HG02610 (cell line): ENCODE measurements around the gene VTI1A.

Experiments used
- ATAC-seq: cut with Tn5 transposase; IDR thresholded peaks from one replicate; pipeline ENCODE4 v1.9.1; 2021; ENCODE audit warnings: mild to moderate bottlenecking, moderate library complexity; ENCODE audit not compliant: unreplicated experiment

VTI1A gene

DNA sequence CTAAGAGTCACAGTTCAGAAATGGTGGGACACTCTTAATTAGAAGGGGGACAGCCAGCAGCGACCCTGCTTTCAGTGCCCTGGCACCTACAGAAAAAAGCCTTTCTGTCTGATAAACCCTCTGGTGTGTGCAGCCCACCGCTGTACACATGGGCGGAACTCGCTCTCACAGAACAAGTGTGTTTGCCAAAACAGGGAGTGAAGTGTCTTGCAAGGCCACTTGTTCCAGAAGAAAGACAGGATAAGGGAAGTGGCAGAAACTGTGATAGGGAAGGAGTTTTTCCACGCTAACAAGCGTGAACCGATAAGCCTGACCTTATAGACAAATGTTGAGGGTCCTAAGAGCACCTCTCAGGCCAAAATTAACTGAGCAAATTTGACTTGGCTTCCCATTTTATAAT, 299.3 kb downstream of the VTI1A start:
- ATAC-seq: no peak

DNA sequence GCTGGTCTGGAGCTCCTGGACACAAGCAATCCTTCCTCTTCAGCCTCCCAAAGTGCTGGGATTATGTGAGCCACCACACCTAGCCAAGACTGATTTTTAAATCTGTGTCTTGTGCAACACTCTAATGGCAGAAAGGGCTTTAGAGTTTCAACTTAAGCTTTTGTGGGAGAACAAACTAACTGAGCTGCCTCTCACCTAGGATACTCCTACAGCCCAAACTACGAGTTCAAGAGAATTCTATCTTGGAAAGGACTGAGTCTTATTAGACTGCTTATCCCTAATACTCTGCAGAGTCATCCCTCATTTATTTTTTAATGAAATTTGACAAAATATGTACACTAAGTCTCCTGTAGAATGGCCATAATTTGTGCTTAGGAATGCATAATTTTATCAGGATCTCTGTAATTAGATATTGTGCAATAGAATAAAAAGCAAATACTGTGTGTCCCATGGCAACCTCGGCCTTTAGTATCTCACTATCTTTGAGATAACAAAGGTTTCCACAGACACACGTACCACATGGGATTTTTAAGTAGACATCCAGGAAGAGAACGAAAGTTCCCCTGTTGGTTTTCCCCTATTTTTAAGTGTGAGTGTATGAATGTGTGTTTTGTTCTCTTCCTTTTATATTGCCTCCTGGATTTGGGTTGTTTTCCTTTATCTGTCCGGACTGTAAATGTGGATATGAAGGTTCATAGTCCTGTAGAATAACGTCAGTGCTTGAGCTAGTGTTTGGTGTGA, 303.6 kb downstream of the VTI1A start:
- no peak for ATAC-seq

DNA sequence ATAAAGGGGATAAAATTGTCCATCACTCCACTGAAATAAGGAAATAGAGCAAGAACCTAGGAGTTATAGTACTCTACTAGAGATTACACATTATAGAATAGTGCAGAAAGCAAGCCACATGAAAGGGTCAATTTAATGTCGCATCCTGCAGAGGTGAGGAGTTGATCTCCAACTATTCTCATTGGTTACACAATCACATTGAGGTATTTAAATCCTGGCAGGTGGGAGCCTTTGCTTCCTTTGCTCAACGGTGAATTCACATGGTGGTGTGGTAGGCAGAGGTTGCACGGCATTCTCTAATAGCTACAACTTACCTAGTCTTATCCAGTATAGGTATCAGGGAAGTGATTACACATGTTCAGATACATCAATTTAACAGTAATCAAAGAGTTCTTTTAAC, 304.6 kb downstream of the VTI1A start:
- ATAC-seq: no peak

DNA sequence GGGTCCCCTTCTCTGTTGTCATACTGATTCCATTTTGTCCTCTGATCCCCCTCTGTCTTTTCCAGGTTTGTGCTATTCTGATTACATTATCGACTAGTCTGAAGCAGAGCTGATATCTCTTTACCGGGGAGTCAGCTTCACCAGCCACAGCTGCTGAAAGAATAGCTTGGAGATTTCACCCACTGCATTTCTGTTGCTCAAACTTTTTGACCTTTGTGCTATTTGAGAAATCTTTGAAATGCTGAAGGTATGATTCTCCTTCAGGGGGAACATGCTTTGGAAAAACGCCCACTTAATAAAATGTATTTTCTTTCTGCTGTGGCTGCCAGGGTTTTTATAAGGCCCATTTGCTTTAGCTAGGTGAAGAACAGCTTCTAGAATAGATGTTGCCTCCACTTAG, 305.3 kb downstream of the VTI1A start:
- ATAC-seq: no peak

DNA sequence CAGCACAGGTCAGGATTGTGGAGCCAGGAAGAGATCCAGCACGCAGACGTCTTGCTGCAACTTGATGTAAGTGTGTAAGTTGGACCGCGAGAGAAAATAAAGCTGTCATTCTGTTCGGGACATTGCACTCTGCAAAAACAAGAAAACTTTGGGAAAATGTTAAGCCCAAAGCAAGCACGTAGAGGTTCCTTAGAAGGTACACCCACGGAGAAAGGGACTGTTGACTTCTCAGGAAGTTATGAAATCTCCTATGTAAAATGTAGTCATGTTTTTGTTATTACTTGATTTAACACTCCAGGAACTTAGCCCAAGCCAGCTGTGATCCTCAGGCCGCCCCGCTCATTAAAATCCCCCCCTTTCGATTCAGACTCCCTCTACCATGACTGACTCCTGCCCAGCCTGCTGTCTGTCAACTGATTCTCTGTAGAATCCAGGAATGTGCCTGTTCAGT, 307.0 kb downstream of the VTI1A start:
- no peak for ATAC-seq

DNA sequence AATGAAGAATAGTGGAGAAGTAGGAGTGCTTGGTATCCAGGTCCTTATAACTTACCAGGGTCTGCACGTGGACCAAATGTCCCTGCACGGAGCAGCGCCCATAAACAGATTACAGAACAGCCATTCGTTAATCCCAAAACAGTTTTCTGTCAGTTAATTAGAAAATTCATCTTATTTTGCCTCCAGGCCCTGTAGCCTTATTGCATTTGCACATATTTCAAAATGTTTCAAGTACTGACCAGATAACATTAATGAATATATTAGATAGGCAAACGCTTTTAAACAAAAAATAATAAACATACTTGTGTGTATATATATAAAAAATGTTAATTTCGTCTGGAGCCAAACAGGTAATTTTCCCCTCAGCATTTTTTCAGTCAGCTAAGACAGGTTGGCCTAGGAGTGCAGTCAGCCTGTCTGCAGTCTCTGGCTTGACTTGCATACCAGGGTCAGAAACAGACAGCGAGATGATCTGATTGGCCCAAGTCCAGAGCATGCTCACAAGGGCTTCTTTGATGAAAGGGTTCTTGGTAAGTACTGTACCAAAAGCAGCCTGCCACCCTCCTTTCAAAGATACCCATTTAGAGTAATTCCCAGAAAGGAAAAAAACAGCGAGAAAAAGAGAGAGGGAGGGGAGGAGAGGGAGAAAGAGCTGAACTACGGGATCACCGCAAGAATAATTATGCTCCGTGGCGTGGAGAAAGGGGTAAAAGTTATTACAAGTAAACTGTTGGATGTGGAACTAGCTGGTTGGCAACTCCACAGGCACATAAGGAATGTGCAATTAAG, 308.6 kb downstream of the VTI1A start:
- no peak for ATAC-seq

DNA sequence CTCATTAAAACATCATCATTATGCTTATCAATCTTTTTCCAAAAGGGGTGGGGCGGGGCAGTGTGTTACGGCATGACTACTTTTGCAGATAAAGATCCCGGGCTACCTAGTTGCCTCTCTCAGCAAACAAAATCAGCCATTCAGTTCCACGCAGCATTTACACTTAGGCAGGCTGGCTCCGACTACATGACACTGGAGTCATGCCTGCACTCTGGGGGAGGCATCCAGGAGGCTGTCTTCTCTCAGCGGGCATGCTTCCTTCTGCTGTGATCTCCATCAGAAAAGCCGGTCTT, 309.2 kb downstream of the VTI1A start:
- no peak for ATAC-seq

DNA sequence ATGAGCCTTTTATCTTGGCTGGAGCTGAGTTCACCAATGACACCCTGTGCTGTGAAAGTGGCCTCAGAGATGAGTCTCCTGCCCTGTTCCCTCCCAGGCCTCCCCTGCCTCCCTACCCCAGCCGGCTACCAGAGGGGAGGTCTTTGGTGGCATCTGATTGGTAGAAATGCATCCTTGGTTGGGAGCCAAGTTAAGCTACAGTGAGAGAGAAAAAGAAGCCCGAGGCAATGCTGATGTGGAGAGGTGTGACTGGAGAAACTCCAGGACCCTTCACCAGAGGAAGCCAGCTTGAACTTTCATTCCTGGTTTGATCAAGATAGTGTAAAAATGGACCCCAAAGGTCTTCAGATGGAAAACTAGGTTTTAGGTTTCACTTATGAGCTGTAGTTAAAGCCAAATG, 311.9 kb downstream of the VTI1A start:
- ATAC-seq: no peak

DNA sequence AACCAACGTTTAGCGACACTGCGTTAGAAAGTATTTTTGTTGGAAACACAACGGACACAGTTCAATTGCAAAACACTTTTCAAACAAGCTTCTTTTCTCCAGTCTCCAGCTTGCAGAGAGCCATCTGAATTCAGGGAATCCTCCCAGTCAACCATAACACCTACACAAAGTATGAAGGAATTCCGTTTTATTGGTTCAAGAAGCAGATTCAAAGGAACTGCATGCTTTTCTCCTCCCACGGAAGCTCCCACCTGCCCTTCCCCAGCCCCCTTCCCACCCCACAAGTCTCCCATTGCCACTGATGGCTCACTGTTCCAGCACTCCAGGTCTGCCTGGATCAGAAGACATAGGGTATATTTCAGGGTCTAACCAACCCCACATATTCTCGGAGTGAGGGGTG, 312.5 kb downstream of the VTI1A start:
- ATAC-seq: no peak

DNA sequence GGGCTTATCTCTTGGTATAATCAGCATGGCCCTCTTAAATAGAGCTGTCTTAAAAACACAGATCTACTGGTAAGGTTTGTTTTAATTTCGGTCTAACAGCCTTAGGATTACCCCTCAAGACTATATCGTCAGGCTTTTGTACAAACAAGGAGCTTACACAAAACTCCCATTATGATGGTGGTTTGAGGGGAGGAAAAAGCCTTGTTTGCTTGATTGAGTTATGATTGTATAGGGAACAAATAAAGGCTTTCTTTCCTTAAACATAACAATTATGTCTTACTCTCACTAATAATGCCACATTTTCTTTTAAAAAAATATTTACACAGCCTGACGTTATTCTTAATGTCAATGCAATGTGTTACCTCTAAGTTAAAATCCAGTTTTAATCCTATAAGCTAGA, 314.2 kb downstream of the VTI1A start:
- ATAC-seq: no peak

DNA sequence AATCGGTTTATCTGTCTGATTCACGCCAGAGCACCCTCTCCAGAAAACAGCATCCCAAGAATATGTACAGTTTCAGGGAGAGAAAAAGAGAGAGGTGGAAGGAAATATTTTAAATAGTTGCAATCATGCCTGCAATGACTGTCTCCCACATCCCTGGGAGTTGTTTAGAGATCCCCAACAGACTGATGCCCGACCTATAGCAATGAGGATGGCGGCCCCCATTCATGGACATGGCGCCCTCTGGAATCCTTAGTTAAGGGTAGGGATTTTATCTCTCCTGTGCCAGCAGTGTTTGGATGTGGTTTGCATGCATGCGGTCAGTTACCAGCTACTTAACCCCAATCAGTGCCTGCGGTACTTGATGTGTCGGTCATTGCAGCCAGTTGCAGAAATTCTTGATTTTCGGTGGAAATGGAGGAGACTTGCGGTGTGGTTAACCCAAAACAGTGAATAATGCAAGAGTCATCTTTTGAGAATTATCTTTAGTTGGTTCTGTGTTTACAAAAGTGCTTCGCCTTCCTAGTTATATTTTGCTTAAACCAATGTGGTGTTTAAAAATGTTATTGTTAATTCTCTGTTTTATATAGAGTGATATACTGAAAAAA, 317.0 kb downstream of the VTI1A start:
- no peak for ATAC-seq

DNA sequence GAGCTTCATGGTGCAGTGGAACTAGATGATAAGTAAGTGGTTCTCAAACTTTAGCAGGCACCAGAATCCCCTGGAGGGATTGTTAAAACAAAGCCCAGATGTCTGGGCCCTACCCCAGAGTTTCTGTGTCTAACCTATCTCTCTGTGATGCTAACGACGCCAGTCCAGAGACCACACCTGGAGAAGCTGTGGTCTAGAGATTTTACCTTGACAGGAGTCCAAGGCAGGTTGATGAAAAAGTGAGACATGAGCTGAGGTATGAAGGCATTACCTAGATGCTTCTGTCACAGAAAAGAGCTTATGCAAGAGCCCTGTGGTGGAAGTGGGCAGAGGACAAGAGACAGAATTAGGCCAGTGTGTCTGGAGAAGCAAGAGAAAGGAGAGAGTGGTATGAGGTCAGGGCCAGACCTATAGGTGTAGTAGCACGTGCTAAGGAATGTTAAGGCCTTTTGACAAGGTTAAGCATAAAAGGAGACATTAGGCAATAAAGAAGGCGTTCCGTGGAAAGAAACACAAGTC, 318.8 kb downstream of the VTI1A start:
- ATAC-seq: no peak

DNA sequence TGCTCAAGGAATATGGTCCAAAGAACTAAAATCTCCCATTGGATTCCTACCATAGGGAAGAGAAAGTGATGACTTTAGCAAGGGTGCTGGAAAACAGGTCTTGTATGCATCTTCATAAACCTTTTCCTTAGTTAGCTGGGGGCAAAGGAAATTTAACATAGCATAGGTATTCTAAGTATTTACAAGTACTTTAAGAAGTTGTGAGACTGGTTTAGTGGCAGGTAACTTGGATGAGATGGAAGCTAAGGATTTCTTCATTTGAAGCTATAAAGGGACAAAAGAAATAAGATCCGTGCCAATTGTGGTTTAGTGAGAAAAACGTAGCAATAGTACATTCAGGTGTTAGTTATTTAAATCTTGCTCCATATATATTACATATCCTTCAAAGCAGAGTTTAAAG, 319.6 kb downstream of the VTI1A start:
- no peak for ATAC-seq

DNA sequence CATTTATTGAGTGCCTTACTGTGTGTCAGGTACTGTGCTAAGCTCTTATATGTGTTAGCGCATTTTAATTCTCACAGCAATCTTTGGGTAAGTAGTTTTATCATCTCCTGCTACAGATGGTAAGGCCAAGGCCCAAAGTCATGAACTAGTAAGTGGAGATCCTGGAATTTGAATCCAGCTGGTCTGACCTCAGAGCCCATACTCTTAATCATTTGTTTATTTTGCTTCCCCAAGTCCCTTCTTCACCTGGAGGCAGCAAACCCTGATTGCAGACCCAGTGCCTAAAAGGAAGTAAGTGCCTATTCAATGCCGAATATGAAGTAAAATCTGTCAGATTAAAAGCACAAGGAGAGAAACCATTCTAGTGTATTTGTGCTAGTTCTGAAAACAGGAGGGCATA, 320.1 kb downstream of the VTI1A start:
- no peak for ATAC-seq

DNA sequence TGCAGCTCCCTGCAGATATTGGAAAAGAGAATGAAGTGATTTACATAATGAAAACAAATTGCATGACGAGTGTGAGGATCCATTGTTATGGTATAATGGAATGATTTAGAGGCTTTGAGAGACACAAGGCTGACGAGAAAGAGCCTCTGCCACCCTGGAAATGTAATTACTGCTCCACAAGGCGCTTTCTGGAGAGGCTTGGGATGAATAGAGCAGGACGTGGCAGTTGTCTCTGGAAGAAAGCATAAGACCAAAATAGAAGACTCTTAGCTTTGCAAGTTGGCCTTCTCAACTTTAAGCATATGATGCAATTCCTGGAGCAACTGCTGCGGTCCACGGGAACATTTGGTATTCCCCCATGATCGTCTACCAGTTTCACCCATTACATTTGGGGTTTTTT, 321.1 kb downstream of the VTI1A start:
- no peak for ATAC-seq

DNA sequence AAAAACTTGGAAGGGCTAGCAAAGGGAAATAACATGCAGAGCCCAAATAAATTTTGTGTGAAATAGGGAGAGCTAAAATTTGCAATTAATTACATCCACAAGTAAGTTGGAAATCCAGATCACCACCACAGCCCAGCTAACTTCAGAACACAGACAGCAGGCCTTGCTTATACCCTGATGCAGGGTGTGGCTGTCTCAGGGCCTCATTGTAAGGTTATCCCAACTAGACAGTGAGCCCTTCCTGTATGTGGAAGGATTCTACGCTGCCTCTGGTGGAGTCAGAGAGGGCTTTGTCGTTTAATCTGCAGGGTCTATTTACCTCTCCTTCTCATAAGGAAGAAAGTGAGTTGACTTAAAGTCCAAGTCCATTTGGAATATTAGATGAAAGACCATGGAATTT, 322.1 kb downstream of the VTI1A start:
- no peak for ATAC-seq

DNA sequence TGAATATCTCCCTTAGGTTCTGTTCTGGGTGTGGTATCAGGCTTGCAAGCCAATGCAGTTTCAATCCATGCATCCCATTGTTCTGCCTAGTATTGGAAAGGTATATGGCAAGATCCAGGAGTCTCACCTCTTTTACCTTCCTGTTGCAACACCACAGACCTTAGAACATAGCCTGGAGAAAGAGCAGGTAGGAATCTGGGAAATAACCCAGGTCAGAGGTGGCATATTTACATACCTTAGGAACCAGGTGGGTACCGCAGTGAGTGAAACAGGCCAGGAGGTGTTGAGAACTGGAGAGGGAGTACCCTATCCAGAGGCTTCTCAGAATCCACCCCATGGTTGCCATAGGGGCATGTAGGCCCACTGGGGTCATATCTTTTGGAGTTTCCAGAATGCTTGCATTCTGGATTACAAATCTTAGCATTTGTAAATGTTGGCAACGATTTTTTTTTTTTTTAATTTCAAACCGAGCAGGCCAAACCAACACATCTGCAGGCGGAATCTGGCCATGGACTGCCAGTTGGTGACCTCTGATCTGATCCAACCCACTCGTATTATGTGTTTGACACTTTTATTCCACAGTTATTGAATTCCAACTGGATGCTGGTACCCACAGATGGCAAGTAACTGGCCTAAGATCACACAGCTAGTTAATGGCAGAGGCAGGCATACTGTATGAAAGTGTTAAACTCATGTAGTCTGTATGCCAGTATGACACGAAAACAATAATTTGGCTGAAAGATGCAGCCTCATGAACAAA, 322.8 kb downstream of the VTI1A start:
- ATAC-seq: no peak

DNA sequence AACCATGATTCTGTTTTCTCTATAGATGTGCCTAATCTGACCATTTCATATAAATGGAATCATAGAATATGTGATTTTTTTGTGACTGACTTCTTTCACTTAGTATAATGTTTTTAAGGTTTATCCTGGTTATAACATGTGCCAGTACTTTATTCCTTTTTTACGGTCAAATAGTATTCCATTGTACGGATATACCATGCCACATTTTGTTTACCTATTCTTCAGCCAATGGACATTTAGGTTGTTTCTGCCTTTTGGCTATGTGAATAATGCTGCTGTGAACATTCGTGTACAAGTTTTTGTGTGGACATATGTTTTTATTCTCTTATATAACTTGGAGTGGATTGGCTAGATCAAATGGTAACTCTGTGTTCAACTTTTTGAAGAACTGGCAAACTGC, 324.7 kb downstream of the VTI1A start:
- ATAC-seq: no peak

DNA sequence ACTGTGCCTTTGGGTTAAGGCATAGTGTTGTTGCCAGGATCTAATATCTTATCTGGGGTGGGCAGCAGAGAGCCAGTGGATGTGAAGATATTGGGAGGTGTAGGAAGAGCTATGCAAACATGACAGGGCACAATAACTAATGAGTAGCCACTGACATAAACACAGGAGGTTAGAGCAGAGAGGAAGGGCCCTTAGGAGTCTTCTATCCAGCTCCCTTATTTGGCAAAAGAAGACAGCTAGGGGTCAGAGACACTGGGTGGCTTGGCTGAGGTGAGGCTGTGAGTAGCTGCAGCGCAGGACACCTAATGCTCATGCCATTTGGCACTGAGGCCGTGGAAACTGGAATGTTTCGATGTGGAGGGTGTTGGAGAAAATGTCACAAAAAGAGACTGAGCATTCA, 326.8 kb downstream of the VTI1A start:
- no peak for ATAC-seq

DNA sequence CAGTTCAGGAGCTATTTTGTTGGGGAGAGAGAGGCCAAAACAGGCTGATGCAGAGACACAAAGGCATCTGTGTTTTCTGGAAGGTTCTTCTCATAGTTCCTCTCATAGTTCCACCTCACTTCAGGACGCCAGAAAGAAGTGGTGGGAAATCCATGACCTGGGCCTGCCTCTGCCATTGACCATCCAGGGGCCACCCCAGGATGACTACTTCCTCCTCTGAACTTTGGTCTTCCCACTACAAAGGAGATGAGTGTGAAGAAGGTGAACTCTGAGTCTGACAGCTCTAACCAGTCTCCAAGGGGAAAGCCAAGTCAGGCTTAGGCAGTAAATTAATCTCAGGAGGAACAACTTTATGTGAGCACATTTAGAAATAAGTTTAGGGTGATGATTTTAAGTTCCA, 327.2 kb downstream of the VTI1A start:
- ATAC-seq: no peak

DNA sequence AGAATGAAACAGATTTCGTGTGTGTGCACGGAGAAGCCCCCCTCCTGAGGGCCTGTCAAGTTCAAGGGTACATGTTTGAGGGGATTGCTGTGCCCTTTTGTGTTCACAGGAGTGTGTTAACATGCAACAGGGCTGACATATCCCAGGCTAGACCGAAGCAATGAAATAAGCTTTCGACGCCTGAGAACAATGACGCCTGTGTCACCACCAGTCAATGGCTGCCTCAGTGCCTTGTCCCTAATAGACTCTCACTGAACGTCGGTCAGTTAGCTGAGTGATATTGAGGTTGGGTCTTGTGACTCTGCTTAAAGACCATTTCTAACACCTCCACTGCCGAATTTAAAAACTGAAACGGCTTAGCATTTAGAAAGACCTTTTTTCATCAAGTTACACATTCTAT, 327.8 kb downstream of the VTI1A start:
- ATAC-seq: no peak
